HepG2 (cell line): ENCODE measurements around the gene PTPN18. TPM values are rescaled to one million over a fixed set of nuclear protein-coding genes. Genes with fewer than 3 reads are reported as not detected.

Source experiments
- ATAC-seq: fragments of 200-7000 bp; cut with Tn5 transposase; 3 replicates; pipeline ENCODE4 v1.9.1; 2020; ENCODE audit warnings: mild to moderate bottlenecking, moderate library complexity
- BruUV-seq: library from RNA; stranded (reverse); fragments of 400-500 nt; replicated peaks from 2 replicates; lab custom pipeline; 2021; lab: Mats Ljungman, UMichigan
- CTCF ChIA-PET: fragments of 300-600 bp; formaldehyde crosslinking; extraction: SDS; loops from one replicate; lab custom pipeline; 2021; ENCODE audit warnings: low total read pairs, inconsistent platforms, low intra/inter-chr PET ratio; lab: Yijun Ruan, JAX
- POLR2A ChIA-PET: fragments of 350-600 bp; sonication (Branson Sonifier 250); formaldehyde crosslinking; loops from one replicate; lab custom pipeline; 2020; ENCODE audit warnings: antibody characterized with exemption, inconsistent platforms; lab: Yijun Ruan, JAX
- DNase-seq: peaks from one replicate; pipeline ENCODE4 v3.0.0-alpha.2; 2015; ENCODE audit warnings: low spot score
- FAIRE-seq: peaks from 3 replicates; lab custom pipeline; 2011; peaks lifted over from hg19 to GRCh38; lab: Jason Lieb, UNC
- H2AFZ ChIP-seq: one replicate; pipeline ENCODE4 v1.6.1; 2011; ENCODE audit warnings: low read length, inconsistent platforms
- H3K27ac ChIP-seq: fragments of 300-600 bp; 3 replicates; pipeline ENCODE4 v1.8.0; 2011; ENCODE audit warnings: mixed run types, mild to moderate bottlenecking, mixed read lengths, low read length, inconsistent platforms; ENCODE audit not compliant: insufficient read depth; ENCODE audit errors: extremely low read length
- H3K27me3 ChIP-seq, 2 experiments: fragments of 200-600 bp in 1 of 2; 2 replicates in 1 of 2; 3 replicates in 1 of 2; pipeline versions ENCODE4 v1.6.0 to v1.8.0; 2011; ENCODE audit warnings: low read length in 2 of 2, mild to moderate bottlenecking in 2 of 2, moderate library complexity in 2 of 2, inconsistent platforms in 1 of 2; ENCODE audit not compliant: insufficient read depth in 2 of 2, control insufficient read depth in 1 of 2
- H3K36me3 ChIP-seq, 2 experiments: fragments of 200-600 bp in 1 of 2; replicated peaks in 1 of 2; 2 replicates in 1 of 2; 3 replicates in 1 of 2; pipeline versions ENCODE4 v1.5.1 to v1.8.0; 2011; ENCODE audit warnings: low read length in 2 of 2, inconsistent platforms in 1 of 2; ENCODE audit not compliant: insufficient read depth in 2 of 2, control insufficient read depth in 1 of 2
- H3K4me1 ChIP-seq: 2 replicates; pipeline ENCODE4 v1.5.1; 2012; ENCODE audit warnings: low read length, inconsistent platforms; ENCODE audit not compliant: insufficient read depth
- H3K4me2 ChIP-seq: 2 replicates; pipeline ENCODE4 v1.6.0; 2011; ENCODE audit warnings: low read depth, low read length, inconsistent platforms
- H3K4me3 ChIP-seq, 3 experiments: fragments of 200-600 bp in 1 of 3; sonication (generic), shearing (Covaris generic) in 1 of 3; replicated peaks in 1 of 3; 2 replicates each; pipeline ENCODE4 v1.5.1; 2011 to 2016; ENCODE audit warnings: low read length in 3 of 3, inconsistent platforms in 2 of 3, low read depth in 2 of 3, mild to moderate bottlenecking in 2 of 3, control low read depth in 1 of 3, mixed read lengths in 1 of 3; ENCODE audit not compliant: insufficient read depth in 1 of 3
- H3K79me2 ChIP-seq: one replicate; pipeline ENCODE4 v1.6.1; 2011; ENCODE audit warnings: low read length, inconsistent platforms; ENCODE audit not compliant: insufficient read depth
- H3K9ac ChIP-seq: 2 replicates; pipeline ENCODE4 v1.6.0; 2011; ENCODE audit warnings: mild to moderate bottlenecking, low read depth, low read length, inconsistent platforms; ENCODE audit not compliant: insufficient read depth
- H3K9me3 ChIP-seq: 2 replicates; pipeline ENCODE4 v1.5.1; 2012; ENCODE audit warnings: mild to moderate bottlenecking, low read length
- H4K20me1 ChIP-seq: 2 replicates; pipeline ENCODE4 v1.6.0; 2011; ENCODE audit warnings: inconsistent platforms, mild to moderate bottlenecking, low read length, moderate library complexity; ENCODE audit not compliant: insufficient read depth
- ATM ChIP-seq: fragments of 450-650 bp; IDR thresholded peaks from 2 replicates; pipeline ENCODE4 v1.7.1; 2017; ENCODE audit warnings: mild to moderate bottlenecking, borderline replicate concordance
- BHLHE40 ChIP-seq: IDR thresholded peaks from 2 replicates; pipeline ENCODE4 v1.6.1; 2011; ENCODE audit warnings: low read length, improper control_type of control experiment
- HCFC1 ChIP-seq: fragments of 150-350 bp; IDR thresholded peaks from 2 replicates; pipeline ENCODE4 v1.6.1; 2014; ENCODE audit warnings: low read depth, low read length
- MATR3 ChIP-seq: sonication (generic); formaldehyde crosslinking; IDR thresholded peaks from 2 replicates; pipeline ENCODE4 v1.4.0; 2020; ENCODE audit warnings: missing genetic modification reagents
- NBN ChIP-seq: fragments of 450-650 bp; conservative IDR thresholded peaks from 2 replicates; pipeline ENCODE4 v1.6.1; 2017
- ZBTB38 ChIP-seq: sonication (generic); formaldehyde crosslinking; IDR thresholded peaks from 2 replicates; pipeline ENCODE4 v1.5.1; 2020; ENCODE audit warnings: mild to moderate bottlenecking, missing genetic modification reagents
- ZNF773 ChIP-seq: sonication (generic); formaldehyde crosslinking; IDR thresholded peaks from 2 replicates; pipeline ENCODE4 v1.4.0; 2020; ENCODE audit warnings: missing genetic modification reagents, borderline replicate concordance
- WGBS: methylation state at CpG from one replicate; pipeline ENCODE4 v1.1.6; 2017; ENCODE audit warnings: low lambda C conversion rate; 5-methylcytosine and 5-hydroxymethylcytosine counted together
- in situ Hi-C: cut with HindIII; loops from 2 replicates; pipeline ENCODE4 v1.10.0; 2017; ENCODE audit warnings: low pct_unique_long_range_greater_than_20kb; ENCODE audit not compliant: extremely low pct_ligation_motif_present
- intact Hi-C: fragments of 100-400 bp; cut with micrococcal nuclease; formaldehyde crosslinking; loops from one replicate; pipeline ENCODE4 v1.10.0; 2022; ENCODE audit not compliant: unreplicated experiment
- polyA plus RNA-seq, 8 experiments: library from polyadenylated mRNA; depleted of rRNA in 3 of 8; stranded (reverse) in 7 of 8; unstranded in 1 of 8; fragments of >200 nt; fragmentation: Illumina TruSeq in 4 of 8; extraction: Trizol in 4 of 8; gene quantifications; 2 replicates each; pipeline versions ENCODE4 v1.2.1 to v1.2.3, GENCODE V29; 2011 to 2016; ENCODE audit warnings: low read depth in 4 of 8, missing spikeins in 1 of 8, mixed read lengths in 1 of 8; ENCODE audit not compliant: insufficient read depth in 1 of 8
- total RNA-seq, 5 experiments: library from RNA; depleted of rRNA; stranded (reverse); fragments of >200 nt; fragmentation: Illumina TruSeq; extraction: Trizol; gene quantifications; 2 replicates each; pipeline ENCODE4 v1.2.3, GENCODE V29; 2016; ENCODE audit warnings: low read depth in 1 of 5
- TF ChIP-seq, protein P1 (sequence below): sonication (generic); formaldehyde crosslinking; IDR thresholded peaks from 2 replicates; pipeline ENCODE4 v1.4.0; 2020; ENCODE audit warnings: low read depth, mild to moderate bottlenecking, missing genetic modification reagents
- TF ChIP-seq, protein P2 (sequence below): sonication (generic); formaldehyde crosslinking; IDR thresholded peaks from 2 replicates; pipeline ENCODE4 v1.4.0; 2020; ENCODE audit warnings: missing genetic modification reagents, borderline replicate concordance

PTPN18 gene
- total and polyA plus RNA-seq, 2 of the 13 experiments (the other 11 are each of a cell fraction or from before 2014, with no cell fraction given): 14.8 to 39.6 TPM

GRCh38 chr2:130387804-130388203 is 31.9 kb downstream of the PTPN18 start:
- DNase-seq: no peak
- Histone ChIP-seq H3K4me2 (no peak overlapping the region), H3K27ac (no peak overlapping the region), H3K4me1 (peaks cover 22% of the 10 kb centered on the region), H3K4me3 (no peak overlapping the region), H3K9me3 (no peaks in the 10 kb centered on the region), H2AFZ (no peak overlapping the region), H3K9ac (no peak overlapping the region), H3K36me3 (no peaks in the 10 kb centered on the region), H3K79me2 (no peaks in the 10 kb centered on the region), H3K27me3 (peaks cover 2 to 15% of the 10 kb centered on the region in 2 experiments; a peak in 2 of 5 replicates), H4K20me1 (no peaks in the 10 kb centered on the region)
- BruUV-seq: no TSS peak
- no peak for ATAC-seq
- TF ChIP-seq BHLHE40: no peak
- no peak for TF ChIP-seq NBN
- TF ChIP-seq, protein P1, sequence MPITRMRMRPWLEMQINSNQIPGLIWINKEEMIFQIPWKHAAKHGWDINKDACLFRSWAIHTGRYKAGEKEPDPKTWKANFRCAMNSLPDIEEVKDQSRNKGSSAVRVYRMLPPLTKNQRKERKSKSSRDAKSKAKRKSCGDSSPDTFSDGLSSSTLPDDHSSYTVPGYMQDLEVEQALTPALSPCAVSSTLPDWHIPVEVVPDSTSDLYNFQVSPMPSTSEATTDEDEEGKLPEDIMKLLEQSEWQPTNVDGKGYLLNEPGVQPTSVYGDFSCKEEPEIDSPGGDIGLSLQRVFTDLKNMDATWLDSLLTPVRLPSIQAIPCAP: no peak
- no peak for TF ChIP-seq ZBTB38 (CRISPR knock-in tag)
- no peak for TF ChIP-seq MATR3 (CRISPR knock-in tag)
- TF ChIP-seq HCFC1: no peak
- TF ChIP-seq, protein P2, sequence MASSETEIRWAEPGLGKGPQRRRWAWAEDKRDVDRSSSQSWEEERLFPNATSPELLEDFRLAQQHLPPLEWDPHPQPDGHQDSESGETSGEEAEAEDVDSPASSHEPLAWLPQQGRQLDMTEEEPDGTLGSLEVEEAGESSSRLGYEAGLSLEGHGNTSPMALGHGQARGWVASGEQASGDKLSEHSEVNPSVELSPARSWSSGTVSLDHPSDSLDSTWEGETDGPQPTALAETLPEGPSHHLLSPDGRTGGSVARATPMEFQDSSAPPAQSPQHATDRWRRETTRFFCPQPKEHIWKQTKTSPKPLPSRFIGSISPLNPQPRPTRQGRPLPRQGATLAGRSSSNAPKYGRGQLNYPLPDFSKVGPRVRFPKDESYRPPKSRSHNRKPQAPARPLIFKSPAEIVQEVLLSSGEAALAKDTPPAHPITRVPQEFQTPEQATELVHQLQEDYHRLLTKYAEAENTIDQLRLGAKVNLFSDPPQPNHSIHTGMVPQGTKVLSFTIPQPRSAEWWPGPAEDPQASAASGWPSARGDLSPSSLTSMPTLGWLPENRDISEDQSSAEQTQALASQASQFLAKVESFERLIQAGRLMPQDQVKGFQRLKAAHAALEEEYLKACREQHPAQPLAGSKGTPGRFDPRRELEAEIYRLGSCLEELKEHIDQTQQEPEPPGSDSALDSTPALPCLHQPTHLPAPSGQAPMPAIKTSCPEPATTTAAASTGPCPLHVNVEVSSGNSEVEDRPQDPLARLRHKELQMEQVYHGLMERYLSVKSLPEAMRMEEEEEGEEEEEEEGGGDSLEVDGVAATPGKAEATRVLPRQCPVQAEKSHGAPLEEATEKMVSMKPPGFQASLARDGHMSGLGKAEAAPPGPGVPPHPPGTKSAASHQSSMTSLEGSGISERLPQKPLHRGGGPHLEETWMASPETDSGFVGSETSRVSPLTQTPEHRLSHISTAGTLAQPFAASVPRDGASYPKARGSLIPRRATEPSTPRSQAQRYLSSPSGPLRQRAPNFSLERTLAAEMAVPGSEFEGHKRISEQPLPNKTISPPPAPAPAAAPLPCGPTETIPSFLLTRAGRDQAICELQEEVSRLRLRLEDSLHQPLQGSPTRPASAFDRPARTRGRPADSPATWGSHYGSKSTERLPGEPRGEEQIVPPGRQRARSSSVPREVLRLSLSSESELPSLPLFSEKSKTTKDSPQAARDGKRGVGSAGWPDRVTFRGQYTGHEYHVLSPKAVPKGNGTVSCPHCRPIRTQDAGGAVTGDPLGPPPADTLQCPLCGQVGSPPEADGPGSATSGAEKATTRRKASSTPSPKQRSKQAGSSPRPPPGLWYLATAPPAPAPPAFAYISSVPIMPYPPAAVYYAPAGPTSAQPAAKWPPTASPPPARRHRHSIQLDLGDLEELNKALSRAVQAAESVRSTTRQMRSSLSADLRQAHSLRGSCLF (CRISPR knock-in tag): no peak
- no peak for TF ChIP-seq ZNF773 (CRISPR knock-in tag)
- no peak for TF ChIP-seq ATM
- in situ Hi-C loops (no loop called here), intact Hi-C loops (no loop called here)
- ChIA-PET POLR2A (no interaction called here), CTCF (no interaction called here)
- WGBS: 5% methylated on average over 4 of the region's 4 CpGs
- no peak for FAIRE-seq
